WTC11 (cell line): ENCODE data around the gene USP51. TPM values are rescaled to one million over a fixed set of nuclear protein-coding genes. Genes with fewer than 3 reads are reported as not detected.
"Not testable (repeated sequence)": the region's sequence is repeated elsewhere in the genome, so short reads cannot be mapped to it uniquely, and the experiment has no call there.

Source experiments
- ATAC-seq: fragments of 200-7000 bp; cut with Tn5 transposase; 2 replicates; pipeline ENCODE4 v1.10.0; 2021; ENCODE audit warnings: mild to moderate bottlenecking, moderate library complexity
- CTCF ChIA-PET: fragments of 300-600 bp; sonication (Branson Sonifier 250); formaldehyde crosslinking; loops from one replicate; lab custom pipeline; 2021; ENCODE audit warnings: antibody characterized with exemption; lab: Charles Lee
- POLR2A ChIA-PET: fragments of 350-600 bp; sonication (Branson Sonifier 250); formaldehyde crosslinking; loops from one replicate; lab custom pipeline; 2021; ENCODE audit warnings: antibody characterized with exemption; lab: Charles Lee
- DNase-seq: peaks from one replicate; pipeline ENCODE4 v3.0.0; 2021; ENCODE audit warnings: low spot score
- H3K27ac Mint-ChIP-seq: 2 replicates; pipeline ENCODE4 v1.8.0; 2021; ENCODE audit warnings: mixed read lengths
- H3K27me3 Mint-ChIP-seq: 2 replicates; pipeline ENCODE4 v1.8.0; 2021; ENCODE audit warnings: low read depth, mild to moderate bottlenecking, moderate library complexity, mixed read lengths
- H3K36me3 Mint-ChIP-seq: 2 replicates; pipeline ENCODE4 v1.8.0; 2021; ENCODE audit warnings: mixed read lengths
- H3K4me1 Mint-ChIP-seq: 2 replicates; pipeline ENCODE4 v1.8.0; 2022; ENCODE audit warnings: mixed read lengths
- H3K4me3 Mint-ChIP-seq: 2 replicates; pipeline ENCODE4 v1.8.0; 2021; ENCODE audit warnings: mild to moderate bottlenecking, moderate library complexity, mixed read lengths
- H3K9me3 Mint-ChIP-seq: 2 replicates; pipeline ENCODE4 v1.8.0; 2021; ENCODE audit warnings: mixed read lengths
- ATF1 ChIP-seq: sonication (generic); formaldehyde crosslinking; IDR thresholded peaks from 2 replicates; pipeline ENCODE4 v1.8.1; 2023; ENCODE audit warnings: mild to moderate bottlenecking, moderate library complexity, missing genetic modification reagents
- ELF4 ChIP-seq: sonication (generic); formaldehyde crosslinking; IDR thresholded peaks from 2 replicates; pipeline ENCODE4 v1.8.1; 2022; ENCODE audit warnings: low read depth, mild to moderate bottlenecking, moderate library complexity, missing genetic modification reagents
- JUN ChIP-seq: sonication (generic); formaldehyde crosslinking; IDR thresholded peaks from 2 replicates; pipeline ENCODE4 v1.8.0; 2023; ENCODE audit warnings: mild to moderate bottlenecking, missing genetic modification reagents
- MYBL2 ChIP-seq: sonication (generic); formaldehyde crosslinking; IDR thresholded peaks from 2 replicates; pipeline ENCODE4 v1.8.1; 2023; ENCODE audit warnings: mild to moderate bottlenecking, moderate library complexity, missing genetic modification reagents
- NFE2L1 ChIP-seq: sonication (generic); formaldehyde crosslinking; IDR thresholded peaks from 2 replicates; pipeline ENCODE4 v1.8.1; 2023; ENCODE audit warnings: missing genetic modification reagents
- RORB ChIP-seq: fragments of 250-450 bp; sonication (Bioruptor Pico); IDR thresholded peaks from 2 replicates; pipeline ENCODE4 v1.9.0; 2021; ENCODE audit warnings: mild to moderate bottlenecking
- TCF7 ChIP-seq: sonication (generic); formaldehyde crosslinking; IDR thresholded peaks from 2 replicates; pipeline ENCODE4 v1.8.0; 2022; ENCODE audit warnings: mild to moderate bottlenecking, low read depth, missing genetic modification reagents, moderate library complexity
- ZNF121 ChIP-seq: sonication (generic); formaldehyde crosslinking; IDR thresholded peaks from 2 replicates; pipeline ENCODE4 v1.8.0; 2023; ENCODE audit warnings: missing genetic modification reagents
- ZNF138 ChIP-seq: sonication (generic); formaldehyde crosslinking; conservative IDR thresholded peaks from 2 replicates; pipeline ENCODE4 v1.8.1; 2022; ENCODE audit warnings: mild to moderate bottlenecking, moderate library complexity, missing genetic modification reagents
- ZNF232 ChIP-seq: sonication (generic); formaldehyde crosslinking; IDR thresholded peaks from 2 replicates; pipeline ENCODE4 v1.8.0; 2022; ENCODE audit warnings: mild to moderate bottlenecking, missing genetic modification reagents
- ZNF416 ChIP-seq: fragments of 250-450 bp; sonication (Bioruptor Pico); IDR thresholded peaks from 2 replicates; pipeline ENCODE4 v1.9.0; 2021; ENCODE audit warnings: mild to moderate bottlenecking, inconsistent platforms
- ZNF423 ChIP-seq: fragments of 250-450 bp; sonication (Bioruptor Pico); IDR thresholded peaks from 2 replicates; pipeline ENCODE4 v2.1.2; 2022; ENCODE audit warnings: mild to moderate bottlenecking, moderate library complexity
- total RNA-seq: library from RNA; stranded (reverse); gene quantifications from 3 replicates; pipeline ENCODE4 v1.2.3, GENCODE V29; 2021
- TF ChIP-seq, protein P1 (sequence below): sonication (generic); formaldehyde crosslinking; conservative IDR thresholded peaks from 2 replicates; pipeline ENCODE4 v1.8.1; 2022; ENCODE audit warnings: mild to moderate bottlenecking, missing genetic modification reagents
- TF ChIP-seq, protein P2 (sequence below): sonication (generic); formaldehyde crosslinking; IDR thresholded peaks from 2 replicates; pipeline ENCODE4 v1.8.0; 2022; ENCODE audit warnings: mild to moderate bottlenecking, missing genetic modification reagents
- TF ChIP-seq, protein P3 (sequence below): fragments of 250-450 bp; sonication (Bioruptor Pico); IDR thresholded peaks from 2 replicates; pipeline ENCODE4 v1.8.0; 2021; ENCODE audit warnings: mild to moderate bottlenecking
- TF ChIP-seq, protein P4 (sequence below): sonication (generic); formaldehyde crosslinking; IDR thresholded peaks from 2 replicates; pipeline ENCODE4 v1.8.1; 2022; ENCODE audit warnings: low read depth, missing genetic modification reagents, borderline replicate concordance
- TF ChIP-seq, protein P5 (sequence below): fragments of 200-600 bp; IDR thresholded peaks from 2 replicates; pipeline ENCODE4 v1.8.0; 2022; ENCODE audit warnings: antibody characterized with exemption
- TF ChIP-seq, protein P6 (sequence below): fragments of 250-450 bp; sonication (Bioruptor Pico); IDR thresholded peaks from 2 replicates; pipeline ENCODE4 v1.9.0; 2021; ENCODE audit warnings: moderate library complexity, mild to moderate bottlenecking, inconsistent platforms, borderline replicate concordance
- TF ChIP-seq, protein P7 (sequence below): sonication (generic); formaldehyde crosslinking; IDR thresholded peaks from 2 replicates; pipeline ENCODE4 v1.8.1; 2023; ENCODE audit warnings: mild to moderate bottlenecking, moderate library complexity, missing genetic modification reagents
- TF ChIP-seq, protein P8 (sequence below): sonication (generic); formaldehyde crosslinking; IDR thresholded peaks from 2 replicates; pipeline ENCODE4 v1.8.0; 2023; ENCODE audit warnings: missing genetic modification reagents

USP51 gene
- total RNA-seq, 1 experiment from 2014 or later, result 6.5 TPM

DNA sequence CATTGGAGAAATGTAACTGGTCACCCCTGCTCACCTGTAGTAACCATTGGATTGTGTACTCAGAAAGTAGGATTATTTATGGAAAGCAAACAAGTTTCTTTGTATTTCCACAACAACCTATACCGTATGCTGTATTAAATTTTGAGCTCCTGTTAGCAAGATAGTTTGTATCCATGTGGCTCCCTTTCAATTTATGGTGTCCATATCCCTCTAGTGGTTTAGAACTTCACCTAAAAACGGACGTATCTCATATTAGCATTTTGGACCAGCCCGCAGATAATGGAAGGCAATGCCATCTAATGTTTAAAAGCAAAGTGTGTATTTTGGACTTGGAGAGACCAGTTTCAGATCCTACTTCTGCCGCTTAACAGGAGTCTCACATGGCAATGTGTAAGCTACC lies 17.4 kb upstream of the USP51 start:
- H3K36me3 Mint-ChIP-seq, DNase-seq, ATAC-seq, CTCF ChIA-PET, H3K4me1 Mint-ChIP-seq, H3K4me3 Mint-ChIP-seq, H3K9me3 Mint-ChIP-seq, H3K27ac Mint-ChIP-seq, H3K27me3 Mint-ChIP-seq, POLR2A ChIA-PET: not testable (repeated sequence)

DNA sequence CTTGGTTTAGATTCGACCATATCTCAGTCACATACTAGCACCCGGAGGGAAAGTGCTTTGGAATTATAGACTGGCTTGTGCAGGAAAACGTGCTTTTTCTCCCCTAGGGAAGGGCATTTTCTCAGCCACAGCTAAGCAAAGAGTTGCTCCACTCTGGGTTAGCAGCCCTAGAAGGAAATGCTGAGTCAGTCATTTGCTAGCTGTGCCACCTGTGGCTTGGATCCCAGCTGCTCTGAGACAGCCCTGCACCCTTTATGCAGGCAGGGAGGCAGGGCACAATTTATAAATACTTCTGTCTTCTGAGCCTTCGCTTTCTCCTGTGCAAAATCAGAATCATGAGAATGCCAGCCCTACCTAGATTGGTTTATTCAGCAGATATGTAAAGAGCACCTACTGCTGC lies 1.3 kb upstream of the USP51 start:
- no peak overlapping the region for H3K4me3 Mint-ChIP-seq
- ChIA-PET CTCF (no interaction called here), POLR2A (no interaction called here)
- peaks cover 12% of the 10 kb centered on the region for H3K4me1 Mint-ChIP-seq
- no peak for ATAC-seq
- H3K9me3 Mint-ChIP-seq, result no peaks in the 10 kb centered on the region
- TF ChIP-seq RORB (CRISPR knock-in tag) (no peak), TCF7 (CRISPR knock-in tag) (no peak), ZNF423 (CRISPR knock-in tag) (no peak), ZNF138 (no peak), MYBL2 (CRISPR knock-in tag) (no peak), ZNF121 (CRISPR knock-in tag) (no peak), ELF4 (CRISPR knock-in tag) (no peak), ZNF232 (CRISPR knock-in tag) (no peak)
- TF ChIP-seq, protein P1, sequence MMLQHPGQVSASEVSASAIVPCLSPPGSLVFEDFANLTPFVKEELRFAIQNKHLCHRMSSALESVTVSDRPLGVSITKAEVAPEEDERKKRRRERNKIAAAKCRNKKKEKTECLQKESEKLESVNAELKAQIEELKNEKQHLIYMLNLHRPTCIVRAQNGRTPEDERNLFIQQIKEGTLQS (CRISPR knock-in tag), result no peak
- TF ChIP-seq, protein P2, sequence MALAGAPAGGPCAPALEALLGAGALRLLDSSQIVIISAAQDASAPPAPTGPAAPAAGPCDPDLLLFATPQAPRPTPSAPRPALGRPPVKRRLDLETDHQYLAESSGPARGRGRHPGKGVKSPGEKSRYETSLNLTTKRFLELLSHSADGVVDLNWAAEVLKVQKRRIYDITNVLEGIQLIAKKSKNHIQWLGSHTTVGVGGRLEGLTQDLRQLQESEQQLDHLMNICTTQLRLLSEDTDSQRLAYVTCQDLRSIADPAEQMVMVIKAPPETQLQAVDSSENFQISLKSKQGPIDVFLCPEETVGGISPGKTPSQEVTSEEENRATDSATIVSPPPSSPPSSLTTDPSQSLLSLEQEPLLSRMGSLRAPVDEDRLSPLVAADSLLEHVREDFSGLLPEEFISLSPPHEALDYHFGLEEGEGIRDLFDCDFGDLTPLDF (CRISPR knock-in tag), result no peak
- TF ChIP-seq, protein P3, sequence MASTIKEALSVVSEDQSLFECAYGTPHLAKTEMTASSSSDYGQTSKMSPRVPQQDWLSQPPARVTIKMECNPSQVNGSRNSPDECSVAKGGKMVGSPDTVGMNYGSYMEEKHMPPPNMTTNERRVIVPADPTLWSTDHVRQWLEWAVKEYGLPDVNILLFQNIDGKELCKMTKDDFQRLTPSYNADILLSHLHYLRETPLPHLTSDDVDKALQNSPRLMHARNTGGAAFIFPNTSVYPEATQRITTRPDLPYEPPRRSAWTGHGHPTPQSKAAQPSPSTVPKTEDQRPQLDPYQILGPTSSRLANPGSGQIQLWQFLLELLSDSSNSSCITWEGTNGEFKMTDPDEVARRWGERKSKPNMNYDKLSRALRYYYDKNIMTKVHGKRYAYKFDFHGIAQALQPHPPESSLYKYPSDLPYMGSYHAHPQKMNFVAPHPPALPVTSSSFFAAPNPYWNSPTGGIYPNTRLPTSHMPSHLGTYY, result no peak
- H3K27ac Mint-ChIP-seq, result no peak overlapping the region
- no peaks in the 10 kb centered on the region for H3K27me3 Mint-ChIP-seq
- no peak for DNase-seq
- no peaks in the 10 kb centered on the region for H3K36me3 Mint-ChIP-seq

DNA sequence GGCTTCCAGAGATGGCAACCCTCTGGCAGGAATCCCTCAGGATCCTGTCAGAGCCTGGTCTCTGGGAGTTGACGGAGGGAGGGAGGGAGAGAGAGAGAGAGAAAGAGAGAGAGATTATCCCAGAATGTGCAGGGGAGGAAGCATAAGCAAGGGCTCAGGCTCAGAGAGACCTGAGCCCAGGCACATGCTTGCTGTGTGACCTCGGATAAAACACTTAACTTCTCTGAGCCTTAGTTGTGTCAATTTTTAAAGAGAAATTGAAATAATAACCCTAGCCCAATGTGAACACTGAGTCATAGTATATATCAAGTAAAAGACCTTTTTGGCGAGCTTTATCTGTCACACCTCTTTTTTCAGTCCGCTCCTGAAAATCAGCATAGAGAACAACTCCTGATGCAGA lies 473 bp upstream of the USP51 start:
- peak overlapping the region; percentile 98 for H3K27ac Mint-ChIP-seq
- H3K4me1 Mint-ChIP-seq, result peaks cover 12% of the 10 kb centered on the region
- CTCF ChIA-PET, result interaction anchor here (0.7 kb wide), 1 partner anchor 32 kb away, joined by 3 read pairs; no protein-coding TSS in a partner anchor
- no peaks in the 10 kb centered on the region for H3K27me3 Mint-ChIP-seq
- POLR2A ChIA-PET, result interaction anchor here (1.1 kb wide), 1 partner anchor 227 kb away, joined by 3 read pairs; the partner anchor contains the start of gene RRAGB
- DNase-seq (no peak), ATAC-seq (peak; percentile 5; the same call in 1 of the 2 replicates)
- no peaks in the 10 kb centered on the region for H3K9me3 Mint-ChIP-seq
- H3K4me3 Mint-ChIP-seq, result peak overlapping the region; percentile 91
- H3K36me3 Mint-ChIP-seq, result no peaks in the 10 kb centered on the region
- TF ChIP-seq, protein P4, sequence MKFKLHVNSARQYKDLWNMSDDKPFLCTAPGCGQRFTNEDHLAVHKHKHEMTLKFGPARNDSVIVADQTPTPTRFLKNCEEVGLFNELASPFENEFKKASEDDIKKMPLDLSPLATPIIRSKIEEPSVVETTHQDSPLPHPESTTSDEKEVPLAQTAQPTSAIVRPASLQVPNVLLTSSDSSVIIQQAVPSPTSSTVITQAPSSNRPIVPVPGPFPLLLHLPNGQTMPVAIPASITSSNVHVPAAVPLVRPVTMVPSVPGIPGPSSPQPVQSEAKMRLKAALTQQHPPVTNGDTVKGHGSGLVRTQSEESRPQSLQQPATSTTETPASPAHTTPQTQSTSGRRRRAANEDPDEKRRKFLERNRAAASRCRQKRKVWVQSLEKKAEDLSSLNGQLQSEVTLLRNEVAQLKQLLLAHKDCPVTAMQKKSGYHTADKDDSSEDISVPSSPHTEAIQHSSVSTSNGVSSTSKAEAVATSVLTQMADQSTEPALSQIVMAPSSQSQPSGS (CRISPR knock-in tag), result no peak
- TF ChIP-seq, protein P5, sequence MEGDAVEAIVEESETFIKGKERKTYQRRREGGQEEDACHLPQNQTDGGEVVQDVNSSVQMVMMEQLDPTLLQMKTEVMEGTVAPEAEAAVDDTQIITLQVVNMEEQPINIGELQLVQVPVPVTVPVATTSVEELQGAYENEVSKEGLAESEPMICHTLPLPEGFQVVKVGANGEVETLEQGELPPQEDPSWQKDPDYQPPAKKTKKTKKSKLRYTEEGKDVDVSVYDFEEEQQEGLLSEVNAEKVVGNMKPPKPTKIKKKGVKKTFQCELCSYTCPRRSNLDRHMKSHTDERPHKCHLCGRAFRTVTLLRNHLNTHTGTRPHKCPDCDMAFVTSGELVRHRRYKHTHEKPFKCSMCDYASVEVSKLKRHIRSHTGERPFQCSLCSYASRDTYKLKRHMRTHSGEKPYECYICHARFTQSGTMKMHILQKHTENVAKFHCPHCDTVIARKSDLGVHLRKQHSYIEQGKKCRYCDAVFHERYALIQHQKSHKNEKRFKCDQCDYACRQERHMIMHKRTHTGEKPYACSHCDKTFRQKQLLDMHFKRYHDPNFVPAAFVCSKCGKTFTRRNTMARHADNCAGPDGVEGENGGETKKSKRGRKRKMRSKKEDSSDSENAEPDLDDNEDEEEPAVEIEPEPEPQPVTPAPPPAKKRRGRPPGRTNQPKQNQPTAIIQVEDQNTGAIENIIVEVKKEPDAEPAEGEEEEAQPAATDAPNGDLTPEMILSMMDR, result no peak
- TF ChIP-seq, protein P6, sequence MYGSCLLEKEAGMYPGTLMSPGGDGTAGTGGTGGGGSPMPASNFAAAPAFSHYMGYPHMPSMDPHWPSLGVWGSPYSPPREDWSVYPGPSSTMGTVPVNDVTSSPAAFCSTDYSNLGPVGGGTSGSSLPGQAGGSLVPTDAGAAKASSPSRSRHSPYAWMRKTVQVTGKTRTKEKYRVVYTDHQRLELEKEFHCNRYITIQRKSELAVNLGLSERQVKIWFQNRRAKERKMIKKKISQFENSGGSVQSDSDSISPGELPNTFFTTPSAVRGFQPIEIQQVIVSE (CRISPR knock-in tag), result no peak
- no peak for TF ChIP-seq NFE2L1 (CRISPR knock-in tag)
- TF ChIP-seq, protein P7, sequence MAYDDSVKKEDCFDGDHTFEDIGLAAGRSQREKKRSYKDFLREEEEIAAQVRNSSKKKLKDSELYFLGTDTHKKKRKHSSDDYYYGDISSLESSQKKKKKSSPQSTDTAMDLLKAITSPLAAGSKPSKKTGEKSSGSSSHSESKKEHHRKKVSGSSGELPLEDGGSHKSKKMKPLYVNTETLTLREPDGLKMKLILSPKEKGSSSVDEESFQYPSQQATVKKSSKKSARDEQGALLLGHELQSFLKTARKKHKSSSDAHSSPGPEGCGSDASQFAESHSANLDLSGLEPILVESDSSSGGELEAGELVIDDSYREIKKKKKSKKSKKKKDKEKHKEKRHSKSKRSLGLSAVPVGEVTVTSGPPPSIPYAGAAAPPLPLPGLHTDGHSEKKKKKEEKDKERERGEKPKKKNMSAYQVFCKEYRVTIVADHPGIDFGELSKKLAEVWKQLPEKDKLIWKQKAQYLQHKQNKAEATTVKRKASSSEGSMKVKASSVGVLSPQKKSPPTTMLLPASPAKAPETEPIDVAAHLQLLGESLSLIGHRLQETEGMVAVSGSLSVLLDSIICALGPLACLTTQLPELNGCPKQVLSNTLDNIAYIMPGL, result no peak
- no peak for TF ChIP-seq ZNF416 (CRISPR knock-in tag)
- TF ChIP-seq ATF1 (CRISPR knock-in tag), result no peak
- TF ChIP-seq JUN, result no peak
- TF ChIP-seq, protein P8, sequence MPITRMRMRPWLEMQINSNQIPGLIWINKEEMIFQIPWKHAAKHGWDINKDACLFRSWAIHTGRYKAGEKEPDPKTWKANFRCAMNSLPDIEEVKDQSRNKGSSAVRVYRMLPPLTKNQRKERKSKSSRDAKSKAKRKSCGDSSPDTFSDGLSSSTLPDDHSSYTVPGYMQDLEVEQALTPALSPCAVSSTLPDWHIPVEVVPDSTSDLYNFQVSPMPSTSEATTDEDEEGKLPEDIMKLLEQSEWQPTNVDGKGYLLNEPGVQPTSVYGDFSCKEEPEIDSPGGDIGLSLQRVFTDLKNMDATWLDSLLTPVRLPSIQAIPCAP, result no peak
